Trophoblast cell (in vitro differentiated cells and primary cell): ENCODE measurements around the gene STAT5A.

ENCODE experiments used
- DNase-seq, 2 donors: peaks; one replicate each; pipeline ENCODE4 v3.0.0-alpha.2; 2016
- H2AFZ ChIP-seq: 2 replicates; pipeline ENCODE4 v1.6.1; 2013; ENCODE audit warnings: low read length, moderate library complexity, mild to moderate bottlenecking; ENCODE audit not compliant: insufficient read depth, poor library complexity
- H2AK5ac ChIP-seq: 2 replicates; pipeline ENCODE4 v1.6.1; 2013; ENCODE audit warnings: mild to moderate bottlenecking, low read length
- H2BK120ac ChIP-seq: 2 replicates; pipeline ENCODE4 v1.6.1; 2013; ENCODE audit warnings: low read length, mild to moderate bottlenecking, moderate library complexity; ENCODE audit not compliant: insufficient read depth, poor library complexity
- H2BK12ac ChIP-seq: 2 replicates; pipeline ENCODE4 v1.6.1; 2013; ENCODE audit warnings: mild to moderate bottlenecking, low read length, moderate library complexity
- H2BK5ac ChIP-seq: 2 replicates; pipeline ENCODE4 v1.6.1; 2013; ENCODE audit warnings: low read length, low read depth, moderate library complexity, mild to moderate bottlenecking; ENCODE audit not compliant: poor library complexity
- H3K14ac ChIP-seq: 2 replicates; pipeline ENCODE4 v1.6.1; 2013; ENCODE audit warnings: mild to moderate bottlenecking, low read length
- H3K18ac ChIP-seq: 2 replicates; pipeline ENCODE4 v1.6.1; 2013; ENCODE audit warnings: mild to moderate bottlenecking, low read length
- H3K23ac ChIP-seq: 2 replicates; pipeline ENCODE4 v1.6.1; 2013; ENCODE audit warnings: low read length
- H3K27ac ChIP-seq: 2 replicates; pipeline ENCODE4 v1.5.1; 2013; ENCODE audit warnings: low read depth, mild to moderate bottlenecking, inconsistent platforms, low read length, moderate library complexity
- H3K27me3 ChIP-seq: 2 replicates; pipeline ENCODE4 v1.6.1; 2013; ENCODE audit warnings: inconsistent platforms, mild to moderate bottlenecking, low read length, moderate library complexity; ENCODE audit not compliant: insufficient read depth
- H3K36me3 ChIP-seq, 2 experiments: 1 replicate in 1 of 2; 2 replicates in 1 of 2; pipeline ENCODE4 v1.6.1; 2013; ENCODE audit warnings: low read length in 2 of 2, mild to moderate bottlenecking in 2 of 2, moderate library complexity in 1 of 2; ENCODE audit not compliant: insufficient read depth in 2 of 2, control insufficient read depth in 1 of 2
- H3K4ac ChIP-seq: 2 replicates; pipeline ENCODE4 v1.6.1; 2013; ENCODE audit warnings: low read depth, mild to moderate bottlenecking, low read length, moderate library complexity
- H3K4me1 ChIP-seq, 2 experiments: 1 replicate in 1 of 2; 2 replicates in 1 of 2; pipeline ENCODE4 v1.6.1; 2013; ENCODE audit warnings: low read length in 2 of 2, mild to moderate bottlenecking in 2 of 2, moderate library complexity in 1 of 2; ENCODE audit not compliant: insufficient read depth in 2 of 2, control insufficient read depth in 1 of 2
- H3K4me2 ChIP-seq: 2 replicates; pipeline ENCODE4 v1.6.1; 2013; ENCODE audit warnings: inconsistent platforms, mild to moderate bottlenecking, low read length, moderate library complexity
- H3K4me3 ChIP-seq: 2 replicates; pipeline ENCODE4 v1.5.1; 2013; ENCODE audit warnings: mild to moderate bottlenecking, low read depth, low read length, inconsistent platforms
- H3K79me1 ChIP-seq: one replicate; pipeline ENCODE4 v1.6.1; 2013; ENCODE audit warnings: low read length
- H3K79me2 ChIP-seq: 2 replicates; pipeline ENCODE4 v1.6.1; 2013; ENCODE audit warnings: low read length, mild to moderate bottlenecking; ENCODE audit not compliant: control insufficient read depth, insufficient read depth, poor library complexity
- H3K9ac ChIP-seq: 2 replicates; pipeline ENCODE4 v1.6.1; 2013; ENCODE audit warnings: mild to moderate bottlenecking, low read length
- H3K9me3 ChIP-seq: 2 replicates; pipeline ENCODE4 v1.6.1; 2013; ENCODE audit warnings: low read depth, mild to moderate bottlenecking, control low read depth, inconsistent platforms, low read length; ENCODE audit not compliant: insufficient read depth
- H4K12ac ChIP-seq: 2 replicates; pipeline ENCODE4 v1.6.1; 2013; ENCODE audit warnings: low read depth, mild to moderate bottlenecking, low read length, moderate library complexity
- H4K8ac ChIP-seq: 2 replicates; pipeline ENCODE4 v1.6.1; 2013; ENCODE audit warnings: low read depth, mild to moderate bottlenecking, low read length, moderate library complexity
- H4K91ac ChIP-seq: one replicate; pipeline ENCODE4 v1.6.1; 2013; ENCODE audit warnings: low read depth, mild to moderate bottlenecking, low read length, moderate library complexity
- WGBS: extraction: QIAGEN DNeasy Blood & Tissue Kit; methylation state at CpG from one replicate; pipeline ENCODE4 v1.1.7; 2013; ENCODE audit warnings: missing lambda C conversion rate; ENCODE audit not compliant: insufficient read length, insufficient coverage; ENCODE audit errors: extremely low coverage; 5-methylcytosine and 5-hydroxymethylcytosine counted together

The STAT5A gene

DNA sequence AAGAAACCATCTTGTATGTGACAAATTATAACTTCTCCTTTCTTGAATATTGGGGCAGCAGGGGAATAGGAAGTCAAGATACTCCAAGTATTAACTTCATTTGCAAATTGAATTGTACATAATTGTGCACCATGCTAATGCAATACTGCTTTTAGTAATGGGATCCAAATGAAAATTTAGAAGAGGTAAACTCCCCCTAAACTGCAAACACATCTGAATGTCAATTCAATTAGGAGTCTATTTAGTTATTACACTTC is 16.6 kb upstream of the STAT5A start:
- Histone ChIP-seq H3K4me1 (peaks cover 0 to 2% of the 10 kb centered on the region in 2 experiments), H3K9me3 (no peaks in the 10 kb centered on the region), H2AFZ (no peak overlapping the region), H2BK12ac (no peak overlapping the region), H3K9ac (no peak overlapping the region), H2BK5ac (no peak overlapping the region), H3K79me1 (peaks cover 9% of the 10 kb centered on the region), H3K4ac (no peak overlapping the region), H2AK5ac (no peak overlapping the region), H3K4me2 (no peak overlapping the region), H3K18ac (no peak overlapping the region), H3K4me3 (no peak overlapping the region), H3K14ac (no peak overlapping the region), H3K27ac (no peak overlapping the region), H4K91ac (no peak overlapping the region), H4K8ac (no peak overlapping the region), H3K27me3 (no peaks in the 10 kb centered on the region), H4K12ac (no peak overlapping the region), H2BK120ac (no peak overlapping the region), H3K36me3 (no peaks in the 10 kb centered on the region), H3K79me2 (peaks cover 6% of the 10 kb centered on the region), H3K23ac (no peak overlapping the region)
- DNase-seq = no peak

DNA sequence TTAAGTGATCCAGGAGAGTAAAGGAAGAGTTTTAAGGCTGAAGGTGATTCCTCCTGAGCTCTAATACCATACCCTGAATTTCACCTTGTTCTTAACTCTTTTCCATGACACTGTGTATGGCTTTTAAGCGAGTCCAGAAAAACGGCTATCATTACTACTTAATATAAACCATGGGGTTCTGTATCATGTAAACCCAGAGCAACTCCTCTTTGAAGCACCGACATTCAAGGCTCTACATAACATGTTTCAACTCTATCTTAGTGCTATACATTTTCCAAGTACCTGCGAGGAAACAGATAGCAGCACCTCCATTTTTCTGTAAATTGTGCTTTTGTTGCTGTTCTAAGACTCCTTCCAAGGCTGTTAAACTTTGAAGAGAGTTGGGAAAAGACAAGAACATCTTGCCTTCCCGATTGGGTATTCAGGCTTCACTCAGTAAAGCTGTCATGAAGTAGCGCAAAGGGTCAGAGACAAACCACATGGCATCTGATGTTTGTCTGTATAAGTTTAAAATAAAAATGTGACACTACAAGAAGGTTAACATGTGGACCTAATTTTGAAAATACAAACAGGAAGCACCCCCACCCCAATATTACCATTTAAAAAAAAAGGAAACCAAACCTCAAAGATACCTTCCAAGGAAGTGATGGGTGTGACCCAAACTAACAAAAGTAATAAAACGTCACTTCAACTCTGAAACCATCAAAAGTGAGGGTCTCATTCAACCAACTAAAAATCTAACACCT is 16.0 kb upstream of the STAT5A start:
- peaks cover 12% of the 10 kb centered on the region for H3K79me1 ChIP-seq
- H3K9ac ChIP-seq = no peak overlapping the region
- H2BK120ac ChIP-seq = no peak overlapping the region
- no peak overlapping the region for H2AFZ ChIP-seq
- H3K23ac ChIP-seq = no peak overlapping the region
- H3K4me3 ChIP-seq = no peak overlapping the region
- no peak overlapping the region for H3K18ac ChIP-seq
- no peak overlapping the region for H2BK5ac ChIP-seq
- no peaks in the 10 kb centered on the region for H3K36me3 ChIP-seq
- WGBS = no CpG with 5 or more reads among the region's 7 CpGs
- no peak overlapping the region for H3K27ac ChIP-seq
- no peak for DNase-seq
- H4K8ac ChIP-seq = no peak overlapping the region
- peaks cover 0 to 5% of the 10 kb centered on the region in 2 experiments for H3K4me1 ChIP-seq
- peaks cover 6% of the 10 kb centered on the region for H3K79me2 ChIP-seq
- H3K27me3 ChIP-seq = no peaks in the 10 kb centered on the region
- H3K9me3 ChIP-seq = no peaks in the 10 kb centered on the region
- H4K91ac ChIP-seq = no peak overlapping the region
- no peak overlapping the region for H3K14ac ChIP-seq
- H3K4ac ChIP-seq = no peak overlapping the region
- H4K12ac ChIP-seq = no peak overlapping the region
- H2AK5ac ChIP-seq = no peak overlapping the region
- no peak overlapping the region for H3K4me2 ChIP-seq
- no peak overlapping the region for H2BK12ac ChIP-seq

DNA sequence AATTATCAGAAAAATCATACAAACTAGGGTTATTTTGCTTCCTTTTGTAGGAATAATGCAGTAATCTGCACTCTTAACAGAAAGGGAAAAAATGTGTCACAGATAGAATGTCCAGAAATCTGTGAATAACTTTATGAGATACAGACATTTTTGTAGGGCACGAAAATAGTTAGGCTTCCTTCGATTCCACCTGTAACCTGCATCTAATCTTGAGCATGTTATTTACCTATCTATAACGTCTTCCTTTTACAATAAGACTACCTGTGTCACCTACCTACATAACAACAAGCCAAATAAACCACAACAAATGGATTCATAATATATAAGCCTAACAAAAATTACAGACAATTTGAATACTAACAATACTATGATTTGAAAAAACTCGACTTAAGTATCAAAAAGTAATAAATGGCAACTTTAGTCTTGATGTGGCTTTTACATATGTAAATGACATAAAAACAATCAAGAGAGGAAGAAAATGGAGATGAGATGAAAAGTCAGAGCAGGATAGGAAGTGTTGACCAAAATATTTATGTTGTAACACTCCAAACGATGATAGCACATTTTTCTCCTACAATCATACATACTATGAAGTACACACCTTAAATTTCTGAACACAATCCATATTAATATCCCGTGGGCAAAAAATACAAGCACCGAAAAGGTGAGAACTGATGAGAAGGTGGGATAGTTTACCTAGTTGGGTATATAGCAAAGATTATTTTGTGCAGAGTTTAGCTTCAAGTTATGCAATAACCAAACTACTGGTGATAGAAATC is 14.6 kb upstream of the STAT5A start:
- Histone ChIP-seq H2BK12ac (no peak overlapping the region), H3K79me1 (peaks cover 12% of the 10 kb centered on the region), H3K4me1 (peaks cover 0 to 6% of the 10 kb centered on the region in 2 experiments), H3K27ac (no peak overlapping the region), H3K79me2 (peaks cover 6% of the 10 kb centered on the region), H4K12ac (no peak overlapping the region), H3K4me3 (no peak overlapping the region), H3K36me3 (no peaks in the 10 kb centered on the region), H4K8ac (no peak overlapping the region), H3K9me3 (no peaks in the 10 kb centered on the region), H3K9ac (no peak overlapping the region), H3K4me2 (no peak overlapping the region), H2AFZ (no peak overlapping the region), H3K4ac (no peak overlapping the region), H2BK5ac (no peak overlapping the region), H2AK5ac (no peak overlapping the region), H2BK120ac (no peak overlapping the region), H3K23ac (no peak overlapping the region), H3K27me3 (no peaks in the 10 kb centered on the region), H4K91ac (no peak overlapping the region), H3K14ac (no peak overlapping the region), H3K18ac (no peak overlapping the region)
- no CpG with 5 or more reads among the region's 7 CpGs for whole genome bisulfite sequencing
- peak in 1 of 2 donors; percentile 81 for DNase-seq

DNA sequence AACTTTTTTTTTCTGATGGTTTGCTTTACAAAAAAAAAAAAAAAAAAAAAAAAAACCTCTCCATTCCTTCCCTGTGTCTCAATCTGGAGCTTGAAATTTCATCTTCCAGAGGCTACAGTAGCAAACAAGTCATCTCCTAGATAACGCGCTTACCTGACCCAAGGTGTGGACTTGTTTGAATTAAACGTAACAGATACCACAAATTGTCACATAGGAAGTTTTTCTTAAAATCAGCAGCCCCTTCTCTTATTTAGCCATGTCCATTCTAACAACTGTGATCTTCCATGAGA is 14.1 kb upstream of the STAT5A start:
- H3K14ac ChIP-seq = no peak overlapping the region
- DNase-seq = no peak
- H4K12ac ChIP-seq = no peak overlapping the region

More for the DNA sequence above, 14.1 kb upstream of the STAT5A start:
- no peak overlapping the region for H2BK12ac ChIP-seq
- H2AFZ ChIP-seq = no peak overlapping the region
- peaks cover 12% of the 10 kb centered on the region for H3K79me1 ChIP-seq
- no peaks in the 10 kb centered on the region for H3K9me3 ChIP-seq
- no CpG with 5 or more reads among the region's 3 CpGs for WGBS
- H3K4ac ChIP-seq = no peak overlapping the region
- H3K36me3 ChIP-seq = no peaks in the 10 kb centered on the region
- no peak overlapping the region for H2AK5ac ChIP-seq
- no peak overlapping the region for H3K18ac ChIP-seq
- no peak overlapping the region for H3K23ac ChIP-seq
- H3K79me2 ChIP-seq = peaks cover 6% of the 10 kb centered on the region
- no peak overlapping the region for H3K4me3 ChIP-seq
- no peak overlapping the region for H4K8ac ChIP-seq
- H2BK5ac ChIP-seq = no peak overlapping the region
- H3K27me3 ChIP-seq = no peaks in the 10 kb centered on the region
- H3K4me2 ChIP-seq = no peak overlapping the region
- H3K4me1 ChIP-seq = peaks cover 0 to 6% of the 10 kb centered on the region in 2 experiments
- no peak overlapping the region for H3K9ac ChIP-seq
- no peak overlapping the region for H4K91ac ChIP-seq
- no peak overlapping the region for H2BK120ac ChIP-seq
- H3K27ac ChIP-seq = no peak overlapping the region
